HG03095 (cell line): ENCODE results near the gene KNDC1.
"Not testable (repeated sequence)": the region's sequence is repeated elsewhere in the genome, so short reads cannot be mapped to it uniquely, and the experiment has no call there.

Experiments
- ATAC-seq: cut with Tn5 transposase; IDR thresholded peaks from one replicate; pipeline ENCODE4 v1.9.1; 2021; ENCODE audit warnings: moderate library complexity; ENCODE audit not compliant: unreplicated experiment

Gene KNDC1

DNA sequence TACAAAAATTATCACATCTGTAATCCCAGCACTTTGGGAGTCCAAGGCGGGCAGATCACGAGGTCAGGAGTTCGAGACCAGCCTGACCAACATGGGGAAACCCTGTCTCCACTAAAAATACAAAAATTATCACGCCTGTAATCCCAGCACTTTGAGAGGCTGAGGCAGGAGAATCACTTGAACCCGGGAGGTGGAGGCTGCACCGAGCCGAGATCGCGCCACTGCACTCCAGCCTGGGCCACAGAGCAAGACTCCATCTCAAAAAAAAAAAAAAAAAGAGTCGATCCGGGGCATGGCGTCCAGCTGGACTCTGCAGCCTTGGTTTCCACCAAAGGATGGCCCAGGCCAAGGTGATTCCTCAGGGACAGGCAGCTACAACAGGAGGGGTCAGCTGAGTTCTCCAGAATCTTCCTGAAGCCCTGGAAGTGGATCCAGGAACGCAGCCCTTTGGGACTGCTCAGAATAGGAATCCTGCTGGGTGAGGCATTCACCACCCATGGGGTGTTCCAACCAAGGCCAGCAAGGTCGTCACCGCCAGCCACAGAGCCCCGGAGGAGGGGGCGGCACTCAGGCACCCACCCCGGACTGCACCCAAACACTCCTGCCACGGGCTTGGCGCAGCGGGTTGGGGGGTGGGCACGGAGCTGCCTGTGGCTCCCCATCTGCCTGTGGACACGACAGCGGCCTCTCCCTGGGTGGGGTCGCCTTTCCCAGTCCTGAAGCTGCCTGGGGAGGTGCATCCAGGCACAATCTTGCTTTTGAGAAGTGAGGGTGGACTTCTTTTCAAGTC, 58.0 kb downstream of the KNDC1 start:
- ATAC-seq, result no peak

DNA sequence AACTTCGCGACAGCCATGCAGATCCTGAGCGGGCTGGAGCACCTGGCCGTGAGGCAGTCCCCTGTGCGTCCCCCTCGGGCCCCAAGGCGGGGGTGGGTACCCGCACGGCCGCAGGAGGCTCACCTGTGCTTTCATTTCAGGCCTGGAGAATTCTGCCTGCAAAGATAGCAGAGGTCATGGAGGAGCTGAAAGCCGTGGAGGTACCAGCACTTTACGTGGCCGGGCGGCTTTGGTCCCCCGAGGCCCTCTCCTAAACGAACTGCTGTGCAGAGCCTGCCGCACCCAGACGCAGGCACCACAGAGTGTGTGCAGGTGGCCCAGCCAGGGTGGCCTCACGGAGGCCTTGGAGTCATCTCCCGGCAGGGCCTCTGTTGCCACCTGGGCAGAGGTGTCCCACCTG, 58.9 kb downstream of the KNDC1 start:
- ATAC-seq, result no peak

DNA sequence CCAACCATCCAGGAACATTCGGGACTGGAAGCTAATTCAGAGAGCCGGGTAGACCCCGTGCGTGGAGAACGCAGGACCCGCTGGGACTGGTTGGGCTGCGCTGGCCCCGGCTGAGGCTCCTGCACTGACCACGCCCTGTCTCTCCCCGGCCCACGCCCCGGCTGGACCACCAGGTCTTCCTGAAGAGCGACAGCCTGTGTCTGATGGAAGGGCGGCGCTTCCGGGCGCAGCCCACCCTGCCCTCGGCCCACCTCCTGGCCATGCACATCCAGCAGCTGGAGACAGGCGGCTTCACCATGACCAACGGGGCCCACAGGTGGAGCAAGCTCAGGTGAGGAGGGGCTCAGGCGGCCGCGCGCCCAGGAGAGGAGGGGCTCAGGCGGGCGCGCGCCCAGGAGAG, 59.8 kb downstream of the KNDC1 start:
- ATAC-seq, result no peak

DNA sequence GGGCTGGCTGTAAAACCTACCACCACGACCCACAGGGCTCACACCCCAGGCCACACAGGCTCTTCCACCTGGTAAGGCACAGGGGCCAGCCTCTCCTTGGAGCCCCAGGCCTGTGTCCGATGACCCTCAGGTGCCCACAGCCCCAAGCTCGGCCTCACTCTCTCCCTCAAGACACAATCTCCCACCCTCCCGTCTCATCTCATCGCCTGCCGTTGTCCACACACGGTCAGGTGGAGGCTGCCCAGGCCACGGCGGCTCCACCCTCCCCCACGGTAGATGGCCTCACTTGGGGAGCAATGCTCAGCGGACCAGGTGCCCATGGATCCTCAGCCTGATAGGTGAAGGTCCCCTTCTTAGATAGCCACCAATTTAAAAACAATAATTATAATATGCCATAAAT, 61.3 kb downstream of the KNDC1 start:
- ATAC-seq, result no peak

DNA sequence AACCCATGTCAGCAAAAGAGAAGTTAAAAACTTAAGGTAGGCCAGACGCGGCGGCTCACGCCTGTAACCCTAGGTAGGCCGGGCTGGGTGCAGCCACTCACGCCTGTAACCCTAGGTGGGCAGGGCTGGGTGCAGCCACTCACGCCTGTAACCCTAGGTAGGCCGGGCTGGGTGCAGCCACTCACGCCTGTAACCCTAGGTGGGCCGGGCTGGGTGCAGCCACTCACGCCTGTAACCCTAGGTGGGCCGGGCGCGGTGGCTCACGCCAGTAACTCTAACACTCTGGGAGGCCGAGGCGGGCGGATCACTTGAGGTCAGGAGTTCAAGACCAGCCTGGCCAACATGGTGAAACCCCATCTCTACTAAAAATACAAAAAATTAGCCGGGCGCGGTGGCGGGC, 61.7 kb downstream of the KNDC1 start:
- ATAC-seq, result not testable (repeated sequence)

DNA sequence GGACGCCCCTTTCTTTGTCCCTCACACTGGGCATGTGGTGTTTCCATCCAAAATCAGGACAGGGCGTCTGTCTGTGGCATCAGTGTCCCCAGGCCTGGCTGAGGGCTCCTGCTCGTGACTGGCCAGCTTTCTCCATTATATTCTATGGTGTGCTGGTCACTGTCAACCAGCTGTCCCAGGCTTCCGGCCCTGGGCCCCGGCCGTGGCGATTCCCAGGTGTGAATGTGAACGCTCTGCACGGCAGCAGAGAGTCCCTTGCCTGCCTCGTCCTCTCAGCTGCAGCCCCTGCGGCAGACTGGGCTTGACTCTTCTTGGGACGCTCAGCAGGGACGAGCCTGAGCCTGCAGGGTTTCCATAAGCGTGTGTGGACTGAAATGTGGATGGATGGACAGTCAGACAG, 64.1 kb downstream of the KNDC1 start:
- ATAC-seq, result no peak

DNA sequence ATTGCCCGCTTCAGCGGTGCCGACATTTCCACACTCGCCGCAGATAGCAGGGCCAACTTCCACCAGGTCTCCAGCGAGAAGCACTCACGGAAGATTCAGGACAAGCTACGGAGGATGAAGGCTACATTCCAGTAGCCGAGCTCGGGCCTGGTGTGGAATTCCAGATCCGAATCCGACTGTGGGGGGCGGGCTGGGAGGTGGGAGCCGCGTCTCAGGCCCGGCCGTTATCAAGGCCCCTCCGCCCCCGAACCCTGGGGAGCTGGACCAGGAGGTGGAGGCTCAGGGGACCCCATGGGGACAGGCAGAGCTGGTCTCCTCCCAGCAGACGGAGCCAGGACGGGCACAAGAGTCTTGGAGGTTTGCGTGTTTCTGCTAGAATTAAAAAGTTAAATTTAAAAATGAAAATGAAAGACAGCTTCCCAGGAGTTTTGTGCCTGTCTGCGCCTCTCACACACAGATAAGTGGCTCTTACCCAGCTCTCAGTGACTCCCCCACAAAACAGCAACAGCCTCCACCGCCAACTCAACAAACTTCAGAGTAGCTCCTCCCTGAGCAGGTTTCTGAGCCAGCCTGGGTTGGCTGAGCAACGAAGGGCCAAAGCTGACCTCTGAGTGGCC, 64.8 kb downstream of the KNDC1 start:
- ATAC-seq, result no peak

DNA sequence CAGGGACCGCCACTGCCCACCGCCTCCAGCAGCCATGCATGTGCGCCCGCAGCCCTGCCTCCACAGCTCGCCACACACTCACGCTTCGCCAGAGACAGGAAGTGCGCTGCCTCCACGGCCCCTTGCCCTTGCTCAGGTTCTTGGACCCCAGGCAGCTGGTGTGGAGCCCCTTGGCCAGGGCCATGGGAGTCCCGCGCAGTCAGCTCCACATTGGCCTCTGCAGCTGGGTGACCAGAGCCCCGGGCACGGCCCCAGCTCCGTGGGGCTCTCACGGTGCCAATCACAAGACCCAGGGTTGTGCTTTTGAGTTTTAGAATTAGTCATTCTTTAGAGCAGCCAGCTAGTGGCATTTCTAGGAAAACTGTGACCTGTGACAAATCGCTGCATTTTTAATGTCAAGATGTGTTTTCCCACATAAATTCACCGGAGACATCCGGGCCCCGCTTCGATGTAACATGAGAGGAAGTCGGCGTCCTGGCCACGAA, 65.7 kb downstream of the KNDC1 start:
- no peak for ATAC-seq

DNA sequence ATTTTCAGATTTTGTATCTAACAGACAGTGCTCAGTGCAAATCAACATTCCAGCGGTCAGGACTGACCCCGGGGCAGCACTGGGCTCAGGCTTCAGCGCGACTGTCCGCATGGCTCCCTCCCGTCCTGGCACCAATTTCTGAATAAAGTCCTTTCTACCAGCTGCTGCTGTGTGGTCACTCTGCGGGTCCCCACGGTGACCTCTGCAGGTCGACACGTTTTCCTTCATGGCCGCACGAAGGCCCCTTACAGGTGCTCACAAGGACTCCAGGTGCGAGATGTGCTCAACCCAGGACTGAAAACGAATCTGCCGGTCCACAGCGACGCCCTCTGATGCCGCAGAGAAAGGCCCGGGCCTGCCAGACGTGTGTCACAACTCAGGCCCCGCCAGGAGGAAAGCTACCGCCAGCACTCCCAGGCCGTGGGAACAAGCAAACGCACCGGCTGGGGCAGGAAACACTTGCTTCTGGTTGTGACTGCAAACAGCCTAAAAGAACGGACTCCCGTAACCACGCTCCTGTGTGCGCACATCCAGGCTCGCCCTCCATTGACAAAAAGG, 66.3 kb downstream of the KNDC1 start:
- no peak for ATAC-seq

DNA sequence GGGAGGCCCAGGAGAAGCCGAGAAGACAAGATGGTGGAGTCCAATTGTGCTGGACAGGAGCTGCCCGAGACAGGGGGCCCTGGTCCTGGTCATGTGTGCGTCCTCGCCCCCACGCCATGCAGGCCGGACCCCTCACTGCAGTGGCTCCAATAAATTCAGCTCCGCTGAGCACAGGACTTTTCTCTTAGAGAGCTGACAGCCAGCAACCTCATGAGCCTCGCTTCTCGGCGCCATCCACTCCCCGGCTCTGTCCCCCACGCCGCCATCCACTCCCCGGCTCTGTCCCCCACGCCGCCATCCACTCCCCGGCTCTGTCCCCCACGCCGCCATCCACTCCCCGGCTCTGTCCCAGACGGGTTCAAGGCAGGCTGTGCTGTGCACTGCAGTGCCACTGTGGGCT, 67.2 kb downstream of the KNDC1 start:
- no peak for ATAC-seq

DNA sequence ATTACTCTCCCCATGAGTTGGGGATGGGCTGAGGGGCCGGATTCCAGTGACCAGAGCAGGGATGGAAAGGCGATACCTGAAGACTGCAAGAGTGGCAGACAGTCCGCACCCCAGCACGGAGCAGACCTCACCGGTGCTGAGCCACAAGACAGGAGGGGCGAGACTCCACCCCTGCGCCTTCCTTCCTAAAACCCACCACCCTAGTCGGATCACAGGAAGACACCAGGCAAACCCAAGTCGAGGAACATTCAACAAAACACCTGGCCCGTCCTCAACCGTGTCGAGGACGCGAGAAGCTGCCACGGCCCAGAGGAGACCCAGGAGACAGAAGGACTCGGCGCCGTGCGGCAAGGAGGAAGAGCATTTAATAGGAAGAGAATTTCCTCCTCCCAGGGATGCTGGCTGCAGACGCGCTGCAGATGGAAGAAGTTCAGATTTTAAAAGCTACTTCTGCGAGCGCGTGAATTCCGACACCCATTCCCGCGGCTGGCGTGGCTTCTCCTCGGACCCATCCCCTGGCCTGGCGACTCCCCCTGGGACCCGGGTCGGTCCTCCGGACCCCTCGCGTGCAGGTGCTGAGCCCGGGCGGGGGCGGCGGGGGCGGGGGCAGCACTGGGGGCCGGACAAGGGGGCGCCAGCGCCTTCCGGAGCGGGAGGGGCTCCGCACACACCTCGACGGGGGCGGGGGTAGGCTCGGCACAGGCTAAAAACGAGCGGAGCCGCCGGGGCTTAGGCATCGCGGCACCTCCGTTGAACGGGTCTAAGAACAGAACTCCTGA, 69.4 kb downstream of the KNDC1 start:
- no peak for ATAC-seq

DNA sequence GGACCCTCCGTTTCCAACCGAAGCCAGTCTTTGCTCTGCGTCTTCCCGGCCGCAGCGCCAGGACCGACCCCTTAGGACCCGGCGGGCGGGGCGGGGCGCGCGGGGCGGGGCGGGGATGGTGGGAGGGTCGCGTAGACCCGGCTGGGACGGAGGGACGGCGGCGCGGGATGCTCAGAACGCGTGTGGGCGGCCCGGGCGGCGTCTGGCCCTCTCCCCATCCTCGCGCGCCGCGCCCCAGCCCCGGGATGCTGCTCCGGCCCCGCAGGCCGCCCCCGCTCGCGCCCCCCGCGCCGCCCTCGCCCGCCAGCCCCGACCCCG, 70.0 kb downstream of the KNDC1 start, which contains the start of gene UTF1:
Gene UTF1, plus strand, starts transcription at position 174 of the 318 bp plus-strand sequence. Its CDS starts 72 bp downstream, at position 246.
- no peak for ATAC-seq

DNA sequence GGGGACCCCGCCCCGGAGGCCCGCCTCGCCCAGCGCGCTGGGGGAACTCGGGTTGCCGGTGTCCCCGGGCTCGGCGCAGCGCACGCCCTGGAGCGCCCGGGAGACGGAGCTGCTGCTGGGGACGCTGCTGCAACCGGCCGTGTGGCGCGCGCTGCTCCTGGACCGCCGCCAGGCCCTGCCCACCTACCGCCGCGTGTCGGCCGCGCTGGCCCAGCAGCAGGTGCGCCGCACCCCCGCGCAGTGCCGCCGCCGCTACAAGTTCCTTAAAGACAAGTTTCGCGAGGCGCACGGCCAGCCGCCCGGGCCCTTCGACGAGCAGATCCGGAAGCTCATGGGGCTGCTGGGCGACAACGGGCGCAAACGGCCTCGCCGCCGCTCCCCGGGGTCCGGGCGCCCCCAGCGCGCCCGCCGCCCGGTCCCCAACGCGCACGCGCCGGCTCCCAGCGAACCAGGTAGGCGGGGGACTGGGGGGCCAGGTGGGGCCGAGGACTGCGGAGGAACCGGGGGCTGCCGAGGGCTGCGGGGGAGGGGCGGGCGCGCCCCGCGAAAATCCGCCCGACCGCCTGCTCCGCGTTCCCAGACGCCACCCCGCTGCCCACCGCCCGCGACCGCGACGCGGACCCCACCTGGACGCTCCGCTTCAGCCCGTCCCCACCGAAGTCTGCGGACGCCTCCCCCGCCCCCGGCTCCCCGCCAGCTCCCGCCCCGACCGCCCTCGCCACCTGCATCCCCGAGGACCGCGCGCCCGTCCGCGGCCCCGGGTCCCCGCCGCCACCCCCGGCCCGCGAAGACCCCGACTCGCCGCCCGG, 70.6 kb downstream of the KNDC1 start:
- ATAC-seq, result no peak

DNA sequence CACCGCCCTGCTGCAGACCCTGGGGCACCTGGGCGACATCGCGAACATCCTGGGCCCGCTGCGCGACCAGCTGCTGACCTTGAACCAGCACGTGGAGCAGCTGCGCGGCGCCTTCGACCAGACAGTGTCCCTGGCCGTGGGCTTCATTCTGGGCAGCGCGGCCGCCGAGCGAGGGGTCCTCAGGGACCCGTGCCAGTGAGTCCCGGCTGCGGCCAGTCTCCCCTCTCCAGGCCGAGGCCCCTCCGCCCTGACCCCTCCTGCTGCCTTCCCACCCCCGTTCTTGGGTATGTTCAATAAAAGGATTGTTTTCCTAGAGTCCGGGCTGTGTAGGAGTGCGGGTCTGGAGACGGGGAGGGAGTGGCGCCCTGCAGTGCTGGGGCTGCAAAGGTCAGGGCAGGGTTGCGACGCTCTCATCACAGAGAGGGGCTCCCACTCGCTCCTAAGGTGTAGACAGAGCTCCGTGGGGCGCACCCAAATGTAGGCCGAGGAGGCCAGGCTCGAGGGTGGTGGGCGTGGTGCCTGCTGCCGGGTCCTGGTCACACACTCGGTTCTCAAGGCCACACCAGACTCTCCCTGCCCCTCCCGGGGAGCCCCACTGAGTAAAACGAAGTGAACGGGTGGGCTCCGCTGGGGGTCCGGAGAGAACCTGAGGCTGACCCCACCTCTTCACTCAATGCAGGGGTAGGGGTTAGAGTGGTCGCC, 71.4 kb downstream of the KNDC1 start:
- ATAC-seq, result no peak

DNA sequence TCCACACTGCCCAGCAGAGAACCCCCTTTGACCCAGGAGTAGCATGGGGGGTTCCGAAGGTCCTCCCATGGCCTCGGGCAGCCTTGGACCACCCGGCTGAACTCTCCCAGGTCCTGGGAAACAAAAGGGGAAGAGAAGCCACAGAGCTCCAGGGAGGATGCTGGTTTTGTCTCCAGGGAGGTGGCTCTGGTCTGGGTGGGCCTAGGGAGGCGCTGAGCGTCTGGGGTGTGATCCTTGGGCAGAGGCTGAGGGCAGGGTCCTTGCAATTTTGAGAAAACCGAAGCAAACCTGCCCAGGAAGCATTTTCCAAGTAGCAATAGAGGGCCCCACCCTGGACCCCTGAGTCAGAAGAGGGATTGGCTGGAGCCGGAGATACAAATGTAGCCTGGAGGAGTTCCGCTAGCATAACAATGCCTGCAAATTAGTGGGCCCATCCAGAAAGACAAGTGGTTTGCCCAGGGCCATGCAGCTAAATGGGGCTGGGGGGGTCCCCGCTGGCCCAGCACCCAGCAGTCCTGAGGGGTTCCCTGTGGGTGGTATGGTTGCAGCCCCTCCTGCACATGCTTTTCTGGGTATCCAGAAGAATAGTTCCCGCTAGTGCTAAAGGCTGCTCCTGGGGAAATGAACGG, 72.0 kb downstream of the KNDC1 start:
- no peak for ATAC-seq

DNA sequence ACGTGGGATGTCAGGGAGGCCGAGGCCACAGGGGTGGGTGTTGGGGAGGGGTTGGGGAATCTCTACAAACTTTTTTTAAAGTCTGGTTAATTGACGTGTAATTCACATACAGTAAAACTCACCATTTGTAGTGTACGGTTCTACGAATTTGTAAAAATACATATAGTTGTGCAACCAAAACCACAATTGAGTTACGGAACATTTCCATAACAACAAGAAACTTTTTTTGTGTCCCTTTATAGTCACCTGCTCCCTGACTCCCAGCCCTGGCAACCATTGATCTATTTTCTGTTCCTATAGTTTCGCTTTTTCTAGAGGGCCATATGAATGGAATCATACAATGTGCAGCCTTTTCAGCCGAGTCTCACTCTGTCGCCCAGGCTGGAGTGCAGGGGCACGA, 74.8 kb downstream of the KNDC1 start:
- ATAC-seq, result not testable (repeated sequence)

DNA sequence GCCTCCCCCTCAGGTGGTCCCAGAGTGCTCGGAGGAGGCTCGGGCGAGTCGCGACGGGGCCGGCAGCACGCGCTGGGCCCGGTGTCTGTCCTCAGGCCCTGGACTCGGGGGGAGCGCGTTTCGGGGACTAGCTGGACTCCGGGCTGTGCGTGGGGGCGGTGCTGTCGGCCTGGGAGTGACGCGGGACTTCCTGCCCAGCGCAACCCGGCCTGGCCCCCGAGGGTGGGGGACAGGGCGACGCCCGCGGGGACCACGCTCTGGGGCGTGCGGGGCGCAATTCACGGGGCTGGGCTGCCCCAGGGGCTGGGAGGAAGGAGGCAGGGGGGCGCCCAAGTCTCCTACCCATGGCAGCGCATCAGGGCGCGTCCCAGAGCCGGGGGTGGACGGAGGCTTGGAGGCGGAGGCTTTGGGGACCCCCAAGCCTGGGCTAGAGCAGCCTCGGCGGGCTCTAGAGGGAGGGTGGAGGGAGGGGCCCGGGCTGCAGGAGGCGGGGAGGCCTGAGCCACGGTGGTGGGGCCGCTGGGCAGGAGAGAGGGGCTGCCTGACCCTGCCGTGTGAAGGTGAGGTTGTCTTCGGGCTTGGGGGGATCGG, 75.3 kb downstream of the KNDC1 start:
- no peak for ATAC-seq

DNA sequence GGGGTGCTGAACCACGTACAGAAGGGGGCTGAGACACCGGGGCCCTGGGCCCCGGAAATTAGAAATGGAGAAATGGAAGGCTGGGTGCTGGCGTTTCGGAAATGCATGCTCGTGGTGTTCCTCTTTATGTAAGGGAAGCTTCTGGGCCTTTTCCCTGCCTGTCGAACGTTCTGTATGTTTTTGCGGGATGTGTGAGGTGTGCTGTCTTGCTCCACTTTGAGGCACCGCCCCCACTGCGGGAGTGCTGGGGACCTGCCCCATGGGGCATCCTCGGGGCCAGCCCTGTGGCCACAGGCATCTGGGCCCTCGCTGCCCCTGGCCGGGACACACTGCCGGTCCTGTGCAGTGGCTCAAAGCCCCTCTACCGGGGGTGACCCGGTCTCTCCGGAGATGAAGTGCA, 75.9 kb downstream of the KNDC1 start:
- no peak for ATAC-seq
